HAP-1 (cell line): ENCODE measurements around the gene ACADSB.

Experiments
- DNase-seq, 2 experiments: peaks; one replicate each; pipeline ENCODE4 v3.0.0-alpha.2; 2016 to 2020; ENCODE audit warnings: low spot score in 2 of 2
- H3K27me3 ChIP-seq: fragments of 250-450 bp; sonication (Bioruptor Pico); 2 replicates; pipeline ENCODE4 v1.5.1; 2020; ENCODE audit warnings: low read depth, mild to moderate bottlenecking, moderate library complexity
- H3K36me3 ChIP-seq: fragments of 250-450 bp; sonication (Bioruptor Pico); replicated peaks from 2 replicates; pipeline ENCODE4 v1.5.1; 2020; ENCODE audit warnings: mild to moderate bottlenecking
- H3K4me1 ChIP-seq: fragments of 250-450 bp; sonication (Bioruptor Pico); 2 replicates; pipeline ENCODE4 v1.5.1; 2020; ENCODE audit warnings: mild to moderate bottlenecking
- H3K4me3 ChIP-seq: fragments of 250-450 bp; sonication (Bioruptor Pico); 2 replicates; pipeline ENCODE4 v1.5.1; 2020; ENCODE audit warnings: mild to moderate bottlenecking, moderate library complexity
- H3K9me3 ChIP-seq: fragments of 250-450 bp; sonication (Bioruptor Pico); 2 replicates; pipeline ENCODE4 v1.5.1; 2020; ENCODE audit warnings: mild to moderate bottlenecking, moderate library complexity
- in situ Hi-C: fragments of 300-500 bp; cut with MboI; formaldehyde crosslinking; loops from 3 replicates; pipeline ENCODE4 v1.14.3; 2020; ENCODE audit warnings: low sequenced_read_pairs, inconsistent platforms, mixed read lengths

ACADSB gene

GRCh38 chr10:123008355-123009104 lies at the start of gene ACADSB, which contains the start of gene IKZF5:
Gene ACADSB (plus strand): TSS chr10:123009006. CDS start chr10:123009030, 24 bp downstream.
Gene IKZF5 (minus strand): TSS chr10:123008795. CDS start chr10:122998625, 10,170 bp downstream.
- DNase-seq: peak; percentile 96 to 97
- Histone ChIP-seq H3K4me1 (peaks cover 9% of the 10 kb centered on the region), H3K9me3 (no peaks in the 10 kb centered on the region), H3K27me3 (no peaks in the 10 kb centered on the region), H3K4me3 (peak within 1 kb of the TSS; percentile 97), H3K36me3 (no peaks in the 10 kb centered on the region; the same call in 1 of the 2 replicates)
- in situ Hi-C loops: no loop called here

- in situ Hi-C loops: no loop called here
- Histone ChIP-seq H3K9me3 (0 out of 2 replicates have a peak, but pooled peaks cover 2% of the 10 kb centered on the region), H3K36me3 (no peaks in the 10 kb centered on the region), H3K4me1 (no peaks in the 10 kb centered on the region), H3K4me3 (no peak overlapping the region), H3K27me3 (no peaks in the 10 kb centered on the region)
- DNase-seq: no peak
Measured at GRCh38 chr10:122962405-122962804, 46.4 kb upstream of the ACADSB start.

- 0 out of 2 replicates have a peak, but pooled peaks cover 3% of the 10 kb centered on the region for H3K9me3 ChIP-seq
- no peak overlapping the region for H3K4me3 ChIP-seq
- no peaks in the 10 kb centered on the region for H3K27me3 ChIP-seq
- H3K36me3 ChIP-seq: no peaks in the 10 kb centered on the region
- in situ Hi-C loops: no loop called here
- DNase-seq: no peak
- no peaks in the 10 kb centered on the region for H3K4me1 ChIP-seq
Measured at GRCh38 chr10:122966879-122967278, 41.9 kb upstream of the ACADSB start.

GRCh38 chr10:122968698-122969097 lies 40.1 kb upstream of the ACADSB start:
- H3K9me3 ChIP-seq: 0 out of 2 replicates have a peak, but pooled peaks cover 3% of the 10 kb centered on the region
- H3K4me1 ChIP-seq: no peaks in the 10 kb centered on the region; the same call in 1 of the 2 replicates
- in situ Hi-C loops: no loop called here
- H3K4me3 ChIP-seq: no peak overlapping the region
- H3K27me3 ChIP-seq: no peaks in the 10 kb centered on the region
- no peaks in the 10 kb centered on the region for H3K36me3 ChIP-seq
- DNase-seq: no peak

DNA sequence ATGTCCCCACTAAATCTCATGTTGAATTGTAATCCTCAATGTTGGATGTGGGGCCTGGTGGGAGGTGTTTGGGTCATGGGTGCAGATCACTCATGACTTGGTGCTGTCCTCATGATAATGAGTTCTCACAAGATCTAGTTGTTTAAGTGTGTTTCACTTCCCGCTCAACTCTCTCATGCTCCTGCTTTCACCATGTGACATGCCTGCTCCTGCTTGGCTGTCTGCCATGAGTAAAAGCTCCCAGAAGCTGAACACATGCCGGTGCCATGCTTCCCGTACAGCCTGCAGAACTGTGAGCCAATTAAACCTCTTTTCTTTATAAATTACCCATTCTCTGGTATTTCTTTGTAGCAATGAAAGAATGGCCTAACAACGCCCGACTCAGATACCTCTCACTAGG lies 34.8 kb upstream of the ACADSB start:
- in situ Hi-C loops: no loop called here
- Histone ChIP-seq H3K4me1 (peaks cover 3% of the 10 kb centered on the region), H3K9me3 (no peaks in the 10 kb centered on the region), H3K4me3 (no peak overlapping the region), H3K36me3 (no peaks in the 10 kb centered on the region), H3K27me3 (no peaks in the 10 kb centered on the region)
- peak in 1 of 2 experiments; percentile 31 for DNase-seq

DNA sequence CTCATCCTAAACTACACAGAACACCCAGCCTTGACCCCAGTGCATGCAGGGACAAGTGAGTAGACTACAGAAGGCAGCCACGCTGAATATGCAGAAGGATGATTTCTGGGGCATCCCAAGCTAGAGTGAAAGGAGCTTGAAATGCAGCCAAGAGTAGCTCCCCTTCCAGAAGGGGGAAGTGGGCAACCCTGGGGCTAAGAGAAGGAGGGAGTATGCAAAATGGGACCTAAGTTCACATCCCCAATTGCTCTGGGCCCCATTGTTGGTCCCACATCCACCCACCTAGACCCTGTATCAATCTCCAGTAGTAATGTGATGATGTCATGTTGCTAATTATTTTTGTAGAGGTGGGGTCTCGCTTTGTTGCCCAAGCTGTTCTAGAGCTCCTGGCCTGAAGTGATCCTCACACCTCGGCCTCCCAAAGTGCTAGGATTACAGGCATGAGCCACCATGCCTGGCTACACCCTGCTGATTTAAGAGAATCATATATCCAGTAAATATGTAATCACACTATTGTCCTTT lies 34.2 kb upstream of the ACADSB start:
- H3K27me3 ChIP-seq: no peaks in the 10 kb centered on the region
- in situ Hi-C loops: no loop called here
- no peaks in the 10 kb centered on the region for H3K36me3 ChIP-seq
- no peak for DNase-seq
- peaks cover 3% of the 10 kb centered on the region for H3K4me1 ChIP-seq
- H3K4me3 ChIP-seq: no peak overlapping the region
- no peaks in the 10 kb centered on the region for H3K9me3 ChIP-seq

GRCh38 chr10:122980209-122981065 lies 28.4 kb upstream of the ACADSB start, which contains the start of gene PSTK:
Gene PSTK (plus strand): TSS chr10:122980401. CDS start chr10:122980480, 79 bp downstream.
- peak; percentile 64 to 91 for DNase-seq
- in situ Hi-C loops: no loop called here
- Histone ChIP-seq H3K4me1 (peaks cover 7% of the 10 kb centered on the region), H3K4me3 (peak within 1 kb of the TSS; percentile 93), H3K9me3 (no peaks in the 10 kb centered on the region), H3K27me3 (no peaks in the 10 kb centered on the region), H3K36me3 (no peaks in the 10 kb centered on the region)

- H3K27me3 ChIP-seq: no peaks in the 10 kb centered on the region
- peak; percentile 43 to 69 for DNase-seq
- in situ Hi-C loops: no loop called here
- no peaks in the 10 kb centered on the region for H3K9me3 ChIP-seq
- H3K4me1 ChIP-seq: peaks cover 7% of the 10 kb centered on the region
- H3K4me3 ChIP-seq: peak overlapping the region; percentile 93
- no peaks in the 10 kb centered on the region for H3K36me3 ChIP-seq
Measured at GRCh38 chr10:122981066-122981464, 27.7 kb upstream of the ACADSB start.

GRCh38 chr10:122983898-122984297 lies 24.9 kb upstream of the ACADSB start:
- in situ Hi-C loops: no loop called here
- no peak overlapping the region for H3K4me3 ChIP-seq
- H3K27me3 ChIP-seq: no peaks in the 10 kb centered on the region
- H3K4me1 ChIP-seq: peaks cover 12% of the 10 kb centered on the region
- no peaks in the 10 kb centered on the region for H3K36me3 ChIP-seq
- no peaks in the 10 kb centered on the region for H3K9me3 ChIP-seq
- no peak for DNase-seq

- H3K9me3 ChIP-seq: no peaks in the 10 kb centered on the region
- H3K27me3 ChIP-seq: no peaks in the 10 kb centered on the region
- H3K36me3 ChIP-seq: no peaks in the 10 kb centered on the region
- in situ Hi-C loops: no loop called here
- no peak overlapping the region for H3K4me3 ChIP-seq
- peaks cover 12% of the 10 kb centered on the region for H3K4me1 ChIP-seq
- no peak for DNase-seq
Measured at GRCh38 chr10:122984708-122985107, 24.1 kb upstream of the ACADSB start.

DNA sequence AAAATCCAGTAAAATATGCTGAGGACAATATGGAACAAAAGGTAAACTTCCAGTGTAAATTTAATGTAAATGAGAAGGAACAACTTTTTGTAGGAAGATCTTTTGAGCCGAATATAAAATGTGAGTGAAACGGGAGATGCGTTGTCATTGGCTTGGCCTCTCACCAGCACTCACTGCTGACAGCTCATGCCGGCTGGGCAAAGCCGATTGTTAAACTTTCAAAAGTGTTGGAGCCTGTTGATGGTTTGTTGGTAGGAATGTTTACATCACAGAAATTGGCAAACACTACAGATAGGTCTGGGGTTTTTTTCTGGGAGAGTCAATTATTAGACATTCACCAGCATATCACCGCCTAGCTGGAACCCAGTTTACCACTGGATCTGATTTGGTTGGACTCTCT lies 22.5 kb upstream of the ACADSB start:
- H3K9me3 ChIP-seq: no peaks in the 10 kb centered on the region
- in situ Hi-C loops: no loop called here
- DNase-seq: peak; percentile 64 to 89
- H3K27me3 ChIP-seq: no peaks in the 10 kb centered on the region
- no peaks in the 10 kb centered on the region for H3K36me3 ChIP-seq
- H3K4me3 ChIP-seq: no peak overlapping the region
- peaks cover 6% of the 10 kb centered on the region; the same call in 1 of the 2 replicates for H3K4me1 ChIP-seq

- no peaks in the 10 kb centered on the region for H3K9me3 ChIP-seq
- no peaks in the 10 kb centered on the region for H3K27me3 ChIP-seq
- DNase-seq: no peak
- H3K4me3 ChIP-seq: no peak overlapping the region
- in situ Hi-C loops: no loop called here
- peaks cover 3% of the 10 kb centered on the region for H3K36me3 ChIP-seq
- H3K4me1 ChIP-seq: peaks cover 6% of the 10 kb centered on the region; the same call in 1 of the 2 replicates
Measured at GRCh38 chr10:122988501-122988900, 20.3 kb upstream of the ACADSB start.

- in situ Hi-C loops: no loop called here
Measured at GRCh38 chr10:122990278-122990677, 18.5 kb upstream of the ACADSB start.

More at GRCh38 chr10:122990278-122990677, 18.5 kb upstream of the ACADSB start:
- Histone ChIP-seq H3K4me3 (no peak overlapping the region), H3K27me3 (no peaks in the 10 kb centered on the region), H3K9me3 (no peaks in the 10 kb centered on the region), H3K36me3 (peaks cover 16% of the 10 kb centered on the region), H3K4me1 (peaks cover 6% of the 10 kb centered on the region; the same call in 1 of the 2 replicates)
- DNase-seq: no peak
